GM20000 (cell line): ENCODE results near the gene TMEM107.

Experiments used
- DNase-seq: peaks from one replicate; pipeline ENCODE4 v3.0.0; 2012; ENCODE audit warnings: low spot score
- TF ChIP-seq, protein P1 (sequence below): IDR thresholded peaks from 2 replicates; pipeline ENCODE4 v1.5.1; 2012; ENCODE audit warnings: mild to moderate bottlenecking, control low read depth; ENCODE audit errors: extremely low read depth, missing control alignments

TMEM107 gene

DNA sequence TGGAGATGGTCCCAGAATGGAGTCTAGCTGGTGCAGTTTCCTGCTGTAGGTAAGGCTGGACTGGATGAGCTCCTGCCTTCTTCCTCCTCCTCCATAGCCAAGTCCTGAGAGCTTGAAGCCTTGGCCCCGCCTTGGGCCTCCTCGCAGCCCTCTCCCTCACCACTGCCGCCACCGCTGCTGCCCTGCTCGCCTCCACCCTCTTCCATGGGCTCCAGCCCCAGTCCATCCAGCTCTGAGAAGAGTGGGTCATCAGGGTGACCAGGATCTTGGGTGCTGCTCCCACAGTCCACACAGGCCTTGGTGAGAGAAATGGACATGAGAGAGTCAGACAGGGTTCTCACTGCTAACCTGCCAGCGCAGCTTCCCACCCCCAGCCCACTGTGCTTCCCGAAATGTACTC lies 35.1 kb downstream of the TMEM107 start:
- DNase-seq = no peak
- TF ChIP-seq, protein P1, sequence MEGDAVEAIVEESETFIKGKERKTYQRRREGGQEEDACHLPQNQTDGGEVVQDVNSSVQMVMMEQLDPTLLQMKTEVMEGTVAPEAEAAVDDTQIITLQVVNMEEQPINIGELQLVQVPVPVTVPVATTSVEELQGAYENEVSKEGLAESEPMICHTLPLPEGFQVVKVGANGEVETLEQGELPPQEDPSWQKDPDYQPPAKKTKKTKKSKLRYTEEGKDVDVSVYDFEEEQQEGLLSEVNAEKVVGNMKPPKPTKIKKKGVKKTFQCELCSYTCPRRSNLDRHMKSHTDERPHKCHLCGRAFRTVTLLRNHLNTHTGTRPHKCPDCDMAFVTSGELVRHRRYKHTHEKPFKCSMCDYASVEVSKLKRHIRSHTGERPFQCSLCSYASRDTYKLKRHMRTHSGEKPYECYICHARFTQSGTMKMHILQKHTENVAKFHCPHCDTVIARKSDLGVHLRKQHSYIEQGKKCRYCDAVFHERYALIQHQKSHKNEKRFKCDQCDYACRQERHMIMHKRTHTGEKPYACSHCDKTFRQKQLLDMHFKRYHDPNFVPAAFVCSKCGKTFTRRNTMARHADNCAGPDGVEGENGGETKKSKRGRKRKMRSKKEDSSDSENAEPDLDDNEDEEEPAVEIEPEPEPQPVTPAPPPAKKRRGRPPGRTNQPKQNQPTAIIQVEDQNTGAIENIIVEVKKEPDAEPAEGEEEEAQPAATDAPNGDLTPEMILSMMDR = no peak

DNA sequence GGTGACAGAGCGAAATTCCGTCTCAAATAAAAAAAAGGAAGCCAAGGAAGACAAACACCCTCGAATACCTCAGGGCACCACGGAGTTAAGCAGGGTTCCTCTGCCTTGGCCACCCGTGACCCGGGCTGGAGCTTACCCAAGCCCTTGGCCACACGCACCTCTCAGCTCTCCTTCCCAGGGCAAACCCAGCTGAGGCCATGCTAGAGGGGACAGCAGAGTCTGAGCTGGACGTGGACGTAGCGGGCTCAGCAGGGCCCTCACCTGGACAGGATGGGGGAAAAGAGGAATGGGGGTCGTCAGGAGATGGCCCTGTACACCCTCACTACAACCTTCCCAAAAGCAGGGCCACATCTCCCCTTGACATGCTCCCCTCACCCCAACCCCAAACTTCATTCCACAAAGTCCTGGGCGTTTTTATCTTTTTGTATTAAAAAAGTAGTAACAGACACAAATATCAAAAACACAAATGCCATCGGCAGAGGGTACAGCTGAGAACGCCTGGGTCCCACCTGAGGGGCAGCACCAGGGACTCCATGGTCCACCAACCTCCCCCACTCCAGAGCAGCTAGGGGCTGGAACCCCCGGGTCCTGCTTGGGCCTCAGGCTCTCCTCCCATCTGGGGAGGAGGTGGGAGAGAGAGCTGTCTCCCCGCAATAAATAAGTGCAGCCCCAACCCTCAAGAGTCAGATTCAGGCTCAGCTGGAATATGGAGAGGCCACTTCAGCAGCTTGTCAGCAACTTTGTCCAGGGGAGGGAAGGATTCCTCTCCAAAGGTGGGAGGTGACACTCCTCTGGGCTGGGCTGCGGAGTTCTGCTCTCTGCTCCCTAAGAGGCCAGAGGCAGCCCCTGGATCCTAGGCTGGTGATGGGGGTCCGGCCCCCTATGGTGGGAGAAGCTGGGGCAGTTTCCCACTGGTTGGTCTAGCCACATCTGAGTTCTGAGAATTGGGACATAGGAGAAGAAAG lies 35.8 kb downstream of the TMEM107 start:
- DNase-seq = no peak
- TF ChIP-seq, protein P1 = no peak

DNA sequence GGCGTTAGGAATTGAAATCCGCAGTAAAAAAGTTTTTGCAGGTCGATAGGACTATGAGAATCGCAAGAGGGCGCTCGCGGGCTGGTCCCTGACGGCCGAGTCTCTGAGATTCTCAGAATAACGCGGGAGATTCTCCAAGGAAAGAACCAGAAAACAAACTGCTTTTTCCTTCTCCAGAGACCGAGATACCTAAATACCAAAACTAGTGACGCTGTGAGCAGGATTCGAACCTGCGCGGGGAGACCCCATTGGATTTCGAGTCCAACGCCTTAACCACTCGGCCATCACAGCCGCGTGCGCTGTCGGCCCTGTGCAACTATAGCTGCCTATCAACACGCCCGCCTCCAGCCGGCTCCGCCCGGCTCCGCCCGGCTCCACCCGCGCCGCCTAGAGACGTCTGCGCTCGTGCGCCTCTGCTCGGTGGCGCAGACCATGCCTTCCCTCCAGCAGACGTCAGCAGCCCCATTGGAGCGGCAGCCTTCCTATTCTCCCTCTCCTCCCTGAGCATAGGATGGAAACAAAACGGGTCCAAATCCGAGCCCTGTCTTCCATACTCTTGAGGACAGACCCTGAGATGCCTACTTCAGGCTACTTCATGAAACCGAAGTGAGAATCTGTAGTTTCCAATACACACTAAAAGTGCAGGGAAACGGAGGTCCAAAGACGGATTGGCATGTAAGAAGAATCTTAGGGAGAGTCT lies 37.4 kb downstream of the TMEM107 start:
- peak; percentile 91 for DNase-seq
- TF ChIP-seq, protein P1 = peak; percentile 81

DNA sequence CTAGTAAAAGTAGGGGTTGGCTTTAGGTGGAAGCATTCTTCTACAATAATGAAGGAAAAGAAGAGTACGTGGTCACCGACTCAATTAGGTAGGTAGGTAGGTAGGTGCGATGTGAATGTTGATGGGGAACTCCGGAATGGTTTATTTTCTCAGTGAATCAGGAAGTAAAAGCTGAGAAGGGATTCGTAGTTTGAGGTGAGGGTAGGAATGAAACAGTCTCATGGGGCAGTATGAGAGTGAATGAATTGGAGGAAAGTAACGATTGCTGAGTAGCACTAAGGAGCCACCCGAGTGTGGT lies 37.9 kb downstream of the TMEM107 start:
- no peak for DNase-seq
- TF ChIP-seq, protein P1 = no peak

DNA sequence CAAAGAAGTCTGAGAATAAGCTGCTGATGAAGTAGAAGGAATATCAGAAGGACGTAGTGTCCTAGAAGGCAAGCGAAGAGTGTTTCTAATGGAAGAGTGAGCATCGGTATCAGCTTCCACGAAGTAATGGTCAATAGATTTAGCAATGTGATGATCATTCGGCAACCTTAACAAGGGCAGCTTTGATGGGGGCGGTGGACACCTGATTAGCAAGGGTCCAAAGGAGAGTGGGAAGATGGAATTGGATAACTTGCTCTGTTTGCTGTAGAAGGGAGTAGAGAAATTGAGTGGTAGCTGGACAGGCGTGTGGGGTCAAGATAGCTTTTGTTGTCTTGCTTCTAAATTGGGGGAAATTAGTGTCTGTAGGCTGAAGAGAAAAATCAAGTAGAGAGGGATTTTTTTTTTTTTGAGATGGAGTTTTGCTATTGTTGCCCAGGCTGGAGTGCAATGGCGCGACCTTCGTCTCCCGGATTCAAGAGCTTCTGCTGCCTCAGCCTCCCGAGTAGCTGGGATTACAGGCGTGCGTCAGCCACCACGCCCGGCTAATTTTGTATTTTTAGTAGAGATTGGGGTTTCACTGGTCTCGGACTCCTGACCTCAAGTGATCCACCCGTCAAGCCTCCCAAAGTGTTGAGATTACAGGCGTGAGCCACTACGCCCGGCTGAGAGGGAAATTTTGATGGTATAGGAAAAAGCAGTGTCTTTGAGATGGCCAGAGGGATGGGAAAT lies 38.4 kb downstream of the TMEM107 start:
- DNase-seq = no peak
- TF ChIP-seq, protein P1 = no peak

DNA sequence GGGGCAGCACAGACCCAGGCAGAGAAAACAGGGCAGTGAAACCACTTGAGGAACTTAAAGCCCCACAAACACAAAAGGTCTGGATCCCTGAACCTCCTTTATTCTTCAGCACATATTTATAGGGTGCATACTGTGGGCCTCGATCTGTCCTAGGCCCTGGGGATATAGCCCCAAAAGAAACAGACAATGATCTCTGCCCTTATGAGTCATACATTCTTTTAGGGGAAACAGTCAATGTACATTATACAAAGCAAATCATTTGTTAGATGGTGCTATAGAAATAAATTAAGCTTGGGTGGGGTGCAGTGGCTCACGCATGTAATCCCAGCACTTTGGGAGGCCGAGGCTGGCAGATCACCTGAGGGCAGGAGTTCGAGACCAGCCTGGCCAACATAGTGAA lies 42.2 kb downstream of the TMEM107 start:
- no peak for DNase-seq
- TF ChIP-seq, protein P1 = no peak

DNA sequence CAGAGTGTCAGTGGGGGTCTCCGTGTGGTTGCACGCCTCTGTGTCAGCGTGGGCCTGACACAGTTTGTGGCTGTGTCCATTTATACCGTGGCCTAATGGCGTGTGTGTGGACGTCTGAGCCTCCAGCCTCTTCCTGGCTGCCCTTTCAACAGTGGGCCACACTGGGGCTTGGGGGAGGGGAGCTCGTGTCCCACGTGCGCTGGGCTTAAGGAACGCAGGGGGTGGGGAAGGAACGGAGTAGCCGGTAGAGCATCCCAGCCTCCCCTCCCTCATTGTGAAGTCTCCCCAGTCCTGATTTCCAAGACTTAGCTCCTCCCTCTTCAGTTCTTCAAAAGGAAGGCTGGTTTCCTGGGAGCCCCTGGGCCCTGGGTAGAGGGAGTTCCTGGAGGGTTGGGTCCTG lies 42.8 kb downstream of the TMEM107 start:
- TF ChIP-seq, protein P1 = no peak
- no peak for DNase-seq
